Endothelial cell of umbilical vein (primary cell): ENCODE measurements around the gene WNT4. TPM values are rescaled to one million over a fixed set of nuclear protein-coding genes. Genes with fewer than 3 reads are reported as not detected.

Experiments used
- BruUV-seq: library from RNA; stranded (reverse); fragments of 400-500 nt; replicated peaks from 2 replicates; lab custom pipeline; 2021; lab: Mats Ljungman, UMichigan
- CTCF ChIA-PET: fragments of 300-600, 350-600 bp; sonication (Branson Sonifier 250); formaldehyde crosslinking; loops from one replicate; lab custom pipeline; 2021; ENCODE audit warnings: antibody characterized with exemption, inconsistent platforms; lab: Charles Lee
- POLR2A ChIA-PET: fragments of 300-600, 350-600 bp; sonication (Branson Sonifier 250); formaldehyde crosslinking; loops from one replicate; lab custom pipeline; 2021; ENCODE audit warnings: antibody characterized with exemption, inconsistent platforms; lab: Charles Lee
- DNase-seq: peaks from one replicate; pipeline ENCODE4 v3.0.0-alpha.2; 2011; ENCODE audit warnings: low read depth, low spot score
- FAIRE-seq: peaks from 2 replicates; lab custom pipeline; 2011; peaks lifted over from hg19 to GRCh38; lab: Jason Lieb, UNC
- H2AFZ ChIP-seq: 2 replicates; pipeline ENCODE4 v1.6.0; 2012; ENCODE audit warnings: low read depth, low read length, control low read depth, inconsistent platforms
- H3K27ac ChIP-seq: 2 replicates; pipeline ENCODE4 v1.5.1; 2011; ENCODE audit warnings: low read depth, mild to moderate bottlenecking, control low read depth, low read length, moderate library complexity; ENCODE audit not compliant: insufficient read depth
- H3K27me3 ChIP-seq, 2 experiments: 2 replicates each; pipeline versions ENCODE4 v1.6.0 to v1.6.1; 2011; ENCODE audit warnings: low read length in 2 of 2, mixed read lengths in 1 of 2; ENCODE audit not compliant: control insufficient read depth in 2 of 2, insufficient read depth in 2 of 2
- H3K36me3 ChIP-seq, 2 experiments: 2 replicates in 1 of 2; 3 replicates in 1 of 2; pipeline ENCODE4 v1.5.1; 2011; ENCODE audit warnings: low read length in 2 of 2, mild to moderate bottlenecking in 1 of 2, moderate library complexity in 1 of 2; ENCODE audit not compliant: control insufficient read depth in 2 of 2, insufficient read depth in 2 of 2; ENCODE audit errors: extremely low read depth in 1 of 2
- H3K4me1 ChIP-seq: 3 replicates; pipeline ENCODE4 v1.5.1; 2011; ENCODE audit warnings: mild to moderate bottlenecking, low read length; ENCODE audit not compliant: control insufficient read depth, insufficient read depth; ENCODE audit errors: extremely low read depth
- H3K4me2 ChIP-seq: 2 replicates; pipeline ENCODE4 v1.6.1; 2011; ENCODE audit warnings: low read length, control low read depth, mixed read lengths; ENCODE audit not compliant: insufficient read depth
- H3K4me3 ChIP-seq, 3 experiments: fragments of 200-600 bp in 1 of 3; sonication (generic), shearing (Covaris generic) in 1 of 3; replicated peaks in 1 of 3; 2 replicates each; pipeline ENCODE4 v1.5.1; 2011 to 2016; ENCODE audit warnings: control low read depth in 3 of 3, low read length in 3 of 3, mild to moderate bottlenecking in 2 of 3, inconsistent platforms in 1 of 3, low read depth in 1 of 3, moderate library complexity in 1 of 3; ENCODE audit not compliant: insufficient read depth in 1 of 3
- H3K79me2 ChIP-seq: 2 replicates; pipeline ENCODE4 v1.6.0; 2012; ENCODE audit warnings: low read length, inconsistent platforms; ENCODE audit not compliant: control insufficient read depth, insufficient read depth
- H3K9ac ChIP-seq: replicated peaks from 2 replicates; pipeline ENCODE3; 2011; ENCODE audit warnings: low read length, control low read depth; ENCODE audit not compliant: insufficient read depth; ENCODE audit errors: extremely low read depth
- H3K9me1 ChIP-seq: replicated peaks from 3 replicates; pipeline ENCODE4 v1.6.0; 2011; ENCODE audit warnings: mild to moderate bottlenecking, low read length; ENCODE audit not compliant: control insufficient read depth, insufficient read depth; ENCODE audit errors: extremely low read depth
- H3K9me3 ChIP-seq: replicated peaks from 2 replicates; pipeline ENCODE4 v1.5.1; 2012; ENCODE audit warnings: low read length, inconsistent platforms; ENCODE audit not compliant: control insufficient read depth, insufficient read depth
- H4K20me1 ChIP-seq: replicated peaks from 2 replicates; pipeline ENCODE3; 2011; ENCODE audit warnings: mild to moderate bottlenecking, low read length; ENCODE audit not compliant: control insufficient read depth, insufficient read depth; ENCODE audit errors: extremely low read depth
- CTCF ChIP-seq, 2 donors: IDR thresholded peaks; 1 replicate in 1 of 2; 2 replicates in 1 of 2; pipeline ENCODE4 v1.5.1; 2011; ENCODE audit warnings: low read length in 2 of 2, mild to moderate bottlenecking in 2 of 2, moderate library complexity in 2 of 2, control low read depth in 1 of 2, inconsistent platforms in 1 of 2, low read depth in 1 of 2; ENCODE audit not compliant: insufficient read depth in 1 of 2; ENCODE audit errors: extremely low read depth in 1 of 2
- EZH2 ChIP-seq: IDR thresholded peaks from 2 replicates; pipeline ENCODE4 v1.6.1; 2012; ENCODE audit warnings: borderline replicate concordance, low read depth, mild to moderate bottlenecking, moderate library complexity, low read length, inconsistent platforms; ENCODE audit not compliant: severe bottlenecking
- FOS ChIP-seq: IDR thresholded peaks from 2 replicates; pipeline ENCODE4 v1.6.1; 2011; ENCODE audit warnings: mild to moderate bottlenecking, low read length, moderate library complexity, borderline replicate concordance; ENCODE audit not compliant: insufficient read depth
- GATA2 ChIP-seq: IDR thresholded peaks from 2 replicates; pipeline ENCODE4 v1.7.0; 2011; ENCODE audit warnings: low read depth, mild to moderate bottlenecking, moderate library complexity, mixed read lengths, low read length; ENCODE audit not compliant: insufficient read length, insufficient read depth
- JUN ChIP-seq: IDR thresholded peaks from 2 replicates; pipeline ENCODE4 v1.6.1; 2011; ENCODE audit warnings: borderline replicate concordance, low read depth; ENCODE audit not compliant: insufficient read length, insufficient read depth
- MYC ChIP-seq: IDR thresholded peaks from one replicate; pipeline ENCODE4 v1.6.1; 2011; ENCODE audit warnings: mild to moderate bottlenecking, low read depth, low read length
- POLR2A ChIP-seq: IDR thresholded peaks from 2 replicates; pipeline ENCODE4 v1.6.1; 2012; ENCODE audit warnings: low read depth, mild to moderate bottlenecking, control low read depth, low read length
- POLR2AphosphoS5 ChIP-seq: IDR thresholded peaks from 2 replicates; pipeline ENCODE4 v1.6.1; 2012; ENCODE audit warnings: low read depth, mild to moderate bottlenecking, control low read depth, low read length, moderate library complexity; ENCODE audit not compliant: insufficient read depth
- dilution Hi-C: fragments of 300-500 bp; cut with MboI; formaldehyde crosslinking; loops from one replicate; pipeline ENCODE4 v1.15.0; 2019; ENCODE audit warnings: low sequenced_read_pairs; ENCODE audit not compliant: extremely low pct_ligation_motif_present
- intact Hi-C: fragments of 100-400 bp; cut with micrococcal nuclease; formaldehyde crosslinking; loops from one replicate; pipeline ENCODE4 v1.10.0; 2022
- polyA plus RNA-seq, 4 experiments: library from polyadenylated mRNA; depleted of rRNA in 3 of 4; stranded (reverse) in 3 of 4; unstranded in 1 of 4; fragments of >200 nt; gene quantifications; 2 replicates each; pipeline versions ENCODE4 v1.2.1 to v1.2.3, GENCODE V29; 2011 to 2012; ENCODE audit warnings: missing spikeins in 1 of 4
- total RNA-seq: library from RNA; stranded (reverse); gene quantifications from 2 replicates; pipeline ENCODE4 v1.2.3, GENCODE V29; 2021
- TF ChIP-seq, protein P1 (sequence below): IDR thresholded peaks from 2 replicates; pipeline ENCODE4 v1.6.1; 2011; ENCODE audit not compliant: insufficient read depth, insufficient read length

The WNT4 gene
- total and polyA plus RNA-seq, 2 donors (not counting 3 experiments of a cell fraction or from before 2014, with no cell fraction given): 0.06 TPM; not detected in 1

- DNase-seq: no peak
Observed at GRCh38 chr1:22088331-22088730, 54.6 kb downstream of the WNT4 start.

More at GRCh38 chr1:22088331-22088730, 54.6 kb downstream of the WNT4 start:
- Histone ChIP-seq H3K4me1 (peaks cover 52% of the 10 kb centered on the region), H3K4me3 (no peak overlapping the region), H3K27me3 (no peaks in the 10 kb centered on the region), H3K9me3 (no peaks in the 10 kb centered on the region), H3K36me3 (peaks cover 3 to 27% of the 10 kb centered on the region in 2 experiments), H3K9ac (no peak overlapping the region), H3K4me2 (peak overlapping the region; percentile 98), H3K27ac (no peak overlapping the region), H4K20me1 (peaks cover 45% of the 10 kb centered on the region), H2AFZ (no peak overlapping the region), H3K9me1 (peaks cover 3% of the 10 kb centered on the region), H3K79me2 (peaks cover 89% of the 10 kb centered on the region)
- ChIA-PET CTCF (interaction anchor here (1.4 to 3.2 kb wide), 2 partner anchors 8 to 17 kb away, joined by 3 to 12 read pairs; no protein-coding TSS in a partner anchor), POLR2A (no interaction called here)
- no peak for FAIRE-seq
- dilution Hi-C loops: no loop called here
- TF ChIP-seq POLR2AphosphoS5: no peak
- TF ChIP-seq GATA2: no peak
- TF ChIP-seq, protein P1, sequence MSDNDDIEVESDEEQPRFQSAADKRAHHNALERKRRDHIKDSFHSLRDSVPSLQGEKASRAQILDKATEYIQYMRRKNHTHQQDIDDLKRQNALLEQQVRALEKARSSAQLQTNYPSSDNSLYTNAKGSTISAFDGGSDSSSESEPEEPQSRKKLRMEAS: no peak
- no peak for TF ChIP-seq FOS
- no peak for TF ChIP-seq EZH2
- TF ChIP-seq CTCF (IDR thresholded peaks at IDR 0.05; ENCODE audit: extremely low read depth in 1 of 2, insufficient read depth in 1 of 2, low read depth in 1 of 2, low read length in 2 of 2): no peak
- no peak for TF ChIP-seq POLR2A
- no peak for TF ChIP-seq MYC
- no peak for TF ChIP-seq JUN
- intact Hi-C loops: loop anchor here (2.0 kb wide), 1 partner anchor 14 kb away; no protein-coding TSS in a partner anchor
- no TSS peak for BruUV-seq
